ENCODE data around the gene LRRC74B.

GRCh38 chr22:21055564-21055834 lies 9.8 kb downstream of the LRRC74B start:
- no peak for TF ChIP-seq ZNF274 (IDR thresholded peaks at IDR 0.05; ENCODE audit: low read depth, low read length)
- TF ChIP-seq YY1 (IDR thresholded peaks at IDR 0.05; ENCODE audit: insufficient read depth, insufficient read length), result no peak
- TF ChIP-seq SUZ12 (IDR thresholded peaks at IDR 0.05; ENCODE audit: extremely low read depth, insufficient read depth, insufficient read length), result no peak
